ENCODE measurements around the gene INTS11. TPM values are rescaled to one million over a fixed set of nuclear protein-coding genes. Genes with fewer than 3 reads are reported as not detected.

The INTS11 gene
- total and polyA plus RNA-seq, 2 experiments from 2014 or later, result 102 to 161 TPM

DNA sequence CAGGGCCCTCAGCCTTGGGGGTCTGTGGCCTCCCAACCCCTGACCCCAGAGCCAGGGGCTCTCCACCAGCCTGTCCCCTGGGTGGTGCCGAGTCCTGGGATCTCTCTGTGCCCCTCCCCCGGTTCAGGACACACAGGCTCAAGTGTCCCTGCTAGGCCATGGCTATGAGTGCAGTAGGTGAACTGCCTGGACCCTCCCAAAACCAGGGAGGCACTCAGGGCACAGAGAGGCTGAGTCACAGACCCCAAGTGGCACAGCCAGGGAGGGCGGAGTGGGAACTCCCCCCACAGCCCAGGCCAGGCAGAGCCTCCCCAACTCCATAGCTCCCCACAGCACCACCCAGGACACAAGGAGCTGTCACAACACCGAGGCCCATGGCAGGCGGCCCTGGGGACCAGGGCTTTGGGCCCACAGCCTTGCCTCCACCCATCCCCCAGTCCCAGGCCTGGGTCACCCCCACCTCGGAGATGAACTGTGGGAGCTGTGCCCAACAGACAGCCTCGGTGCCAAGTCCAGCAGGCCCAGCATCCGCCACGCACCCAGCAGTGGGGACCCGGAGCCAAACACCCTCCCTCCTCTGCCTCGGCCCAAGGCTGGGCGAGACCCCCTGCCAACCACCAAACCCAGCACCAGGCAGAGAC, 21.5 kb upstream of the INTS11 start (continued):
- TF ChIP-seq, protein P1, sequence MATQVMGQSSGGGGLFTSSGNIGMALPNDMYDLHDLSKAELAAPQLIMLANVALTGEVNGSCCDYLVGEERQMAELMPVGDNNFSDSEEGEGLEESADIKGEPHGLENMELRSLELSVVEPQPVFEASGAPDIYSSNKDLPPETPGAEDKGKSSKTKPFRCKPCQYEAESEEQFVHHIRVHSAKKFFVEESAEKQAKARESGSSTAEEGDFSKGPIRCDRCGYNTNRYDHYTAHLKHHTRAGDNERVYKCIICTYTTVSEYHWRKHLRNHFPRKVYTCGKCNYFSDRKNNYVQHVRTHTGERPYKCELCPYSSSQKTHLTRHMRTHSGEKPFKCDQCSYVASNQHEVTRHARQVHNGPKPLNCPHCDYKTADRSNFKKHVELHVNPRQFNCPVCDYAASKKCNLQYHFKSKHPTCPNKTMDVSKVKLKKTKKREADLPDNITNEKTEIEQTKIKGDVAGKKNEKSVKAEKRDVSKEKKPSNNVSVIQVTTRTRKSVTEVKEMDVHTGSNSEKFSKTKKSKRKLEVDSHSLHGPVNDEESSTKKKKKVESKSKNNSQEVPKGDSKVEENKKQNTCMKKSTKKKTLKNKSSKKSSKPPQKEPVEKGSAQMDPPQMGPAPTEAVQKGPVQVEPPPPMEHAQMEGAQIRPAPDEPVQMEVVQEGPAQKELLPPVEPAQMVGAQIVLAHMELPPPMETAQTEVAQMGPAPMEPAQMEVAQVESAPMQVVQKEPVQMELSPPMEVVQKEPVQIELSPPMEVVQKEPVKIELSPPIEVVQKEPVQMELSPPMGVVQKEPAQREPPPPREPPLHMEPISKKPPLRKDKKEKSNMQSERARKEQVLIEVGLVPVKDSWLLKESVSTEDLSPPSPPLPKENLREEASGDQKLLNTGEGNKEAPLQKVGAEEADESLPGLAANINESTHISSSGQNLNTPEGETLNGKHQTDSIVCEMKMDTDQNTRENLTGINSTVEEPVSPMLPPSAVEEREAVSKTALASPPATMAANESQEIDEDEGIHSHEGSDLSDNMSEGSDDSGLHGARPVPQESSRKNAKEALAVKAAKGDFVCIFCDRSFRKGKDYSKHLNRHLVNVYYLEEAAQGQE (IDR thresholded peaks at IDR 0.05; ENCODE audit: unreplicated experiment), result no peak

GRCh38 chr1:1345384-1345783, 20.9 kb upstream of the INTS11 start:
- H3K27me3 Mint-ChIP-seq (ENCODE audit: insufficient read depth, low read depth, poor library complexity), result peaks cover 7% of the 10 kb centered on the region
- no peak for DNase-seq (ENCODE audit: low spot score)
- H3K4me2 ChIP-seq, result no peak overlapping the region
- H2AFZ ChIP-seq, result no peak overlapping the region
- no peak overlapping the region for H3K27ac ChIP-seq (ENCODE audit: low read depth)
- H3K36me3 Mint-ChIP-seq (ENCODE audit: low read depth), result peaks cover 12% of the 10 kb centered on the region
- no peaks in the 10 kb centered on the region for H3K36me3 ChIP-seq (ENCODE audit: insufficient read depth)
- no peaks in the 10 kb centered on the region for H3K27me3 ChIP-seq (ENCODE audit: insufficient read depth)
- no peak overlapping the region for H3K4me3 ChIP-seq
- no peaks in the 10 kb centered on the region for H3K9me2 ChIP-seq (ENCODE audit: insufficient read depth)
- peaks cover 7% of the 10 kb centered on the region; the same call in 1 of the 2 replicates for H3K4me1 ChIP-seq (ENCODE audit: insufficient read depth)
- peaks cover 14% of the 10 kb centered on the region for H3F3A ChIP-seq (replicated peaks; ENCODE audit: low read depth)
- TF ChIP-seq CTCF (conservative IDR thresholded peaks at IDR 0.05; ENCODE audit: low read depth in 2 of 2), result no peak
- peaks cover 13% of the 10 kb centered on the region for H3K4me1 Mint-ChIP-seq
- H3K27ac Mint-ChIP-seq, result no peak overlapping the region
- no peak overlapping the region for H3K4me3 Mint-ChIP-seq
- no peaks in the 10 kb centered on the region; the same call in 2 of the 3 replicates for H3K9me3 Mint-ChIP-seq
- peaks cover 3% of the 10 kb centered on the region for H4K20me1 ChIP-seq (replicated peaks; ENCODE audit: insufficient read depth)
- H3K79me2 ChIP-seq (replicated peaks; ENCODE audit: insufficient read depth), result peaks cover 14% of the 10 kb centered on the region
- ATAC-seq, result no peak

DNA sequence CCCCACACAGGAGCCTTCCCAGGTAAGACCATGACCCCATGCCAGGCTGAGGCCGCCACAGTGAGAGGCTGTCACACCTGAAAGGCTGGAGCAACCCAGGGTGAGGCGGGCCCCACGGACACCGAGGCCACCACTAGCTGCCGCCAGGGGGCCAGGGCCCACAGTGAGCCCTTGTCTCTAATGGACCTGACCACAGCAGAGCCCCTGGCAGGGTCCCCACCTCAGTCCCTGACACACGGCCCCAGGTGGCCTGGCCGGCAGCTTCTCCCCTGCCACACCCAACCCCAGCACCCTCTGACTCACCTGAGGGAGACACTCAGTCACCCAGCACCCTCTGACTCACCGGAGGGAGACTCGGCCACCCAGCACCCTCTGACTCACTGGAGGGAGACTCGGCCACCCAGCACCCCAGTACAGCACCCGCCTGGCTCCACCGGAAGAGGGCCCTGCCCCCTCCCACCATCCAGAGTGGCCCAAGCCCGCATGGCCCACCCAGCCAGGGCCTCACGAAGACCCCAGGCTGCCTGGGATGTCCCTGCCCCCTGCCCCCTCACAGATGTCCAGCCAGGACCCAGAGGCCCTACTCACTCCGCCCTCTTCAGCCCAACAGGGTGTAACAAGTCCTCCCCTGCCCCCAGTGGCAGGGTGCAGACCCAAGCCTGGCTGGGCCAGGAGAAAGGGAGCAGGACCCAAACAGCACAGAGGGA, 20.3 kb upstream of the INTS11 start:
- no peaks in the 10 kb centered on the region for H3K36me3 ChIP-seq (ENCODE audit: insufficient read depth)
- H3K4me3 Mint-ChIP-seq, result no peak overlapping the region
- H3K36me3 Mint-ChIP-seq (ENCODE audit: low read depth), result peaks cover 18% of the 10 kb centered on the region
- H2AFZ ChIP-seq, result no peak overlapping the region
- H3K9me2 ChIP-seq (ENCODE audit: insufficient read depth), result no peaks in the 10 kb centered on the region
- peaks cover 14% of the 10 kb centered on the region for H3K79me2 ChIP-seq (replicated peaks; ENCODE audit: insufficient read depth)
- peaks cover 3% of the 10 kb centered on the region for H4K20me1 ChIP-seq (replicated peaks; ENCODE audit: insufficient read depth)
- H3K4me1 ChIP-seq (ENCODE audit: insufficient read depth), result peaks cover 7% of the 10 kb centered on the region; the same call in 1 of the 2 replicates
- ATAC-seq (peak; percentile 31), DNase-seq (ENCODE audit: low spot score) (no peak)
- peaks cover 9% of the 10 kb centered on the region for H3K27me3 Mint-ChIP-seq (ENCODE audit: insufficient read depth, low read depth, poor library complexity)
- H3K4me2 ChIP-seq, result no peak overlapping the region
- no peak overlapping the region for H3K27ac ChIP-seq (ENCODE audit: low read depth)
- H3K4me3 ChIP-seq, result no peak overlapping the region
- TF ChIP-seq CTCF (conservative IDR thresholded peaks at IDR 0.05; ENCODE audit: low read depth in 2 of 2), result peak; percentile 40 to 59
- TF ChIP-seq ZNF114 (CRISPR knock-in tag; IDR thresholded peaks at IDR 0.05), result no peak
- H3K9me3 Mint-ChIP-seq, result no peaks in the 10 kb centered on the region; the same call in 2 of the 3 replicates
- peaks cover 13% of the 10 kb centered on the region for H3K4me1 Mint-ChIP-seq
- no peaks in the 10 kb centered on the region for H3K27me3 ChIP-seq (ENCODE audit: insufficient read depth)
- H3F3A ChIP-seq (replicated peaks; ENCODE audit: low read depth), result peaks cover 15% of the 10 kb centered on the region
- no peak overlapping the region for H3K27ac Mint-ChIP-seq

All from GM23338 (cell line).